ENCODE data around the gene DOCK2. TPM values are rescaled to one million over a fixed set of nuclear protein-coding genes. Genes with fewer than 3 reads are reported as not detected.
"Not testable (repeated sequence)": the region's sequence is repeated elsewhere in the genome, so short reads cannot be mapped to it uniquely, and the experiment has no call there.

DOCK2 gene
- total RNA-seq, 1 experiment from 2014 or later, result 2.2 TPM

DNA sequence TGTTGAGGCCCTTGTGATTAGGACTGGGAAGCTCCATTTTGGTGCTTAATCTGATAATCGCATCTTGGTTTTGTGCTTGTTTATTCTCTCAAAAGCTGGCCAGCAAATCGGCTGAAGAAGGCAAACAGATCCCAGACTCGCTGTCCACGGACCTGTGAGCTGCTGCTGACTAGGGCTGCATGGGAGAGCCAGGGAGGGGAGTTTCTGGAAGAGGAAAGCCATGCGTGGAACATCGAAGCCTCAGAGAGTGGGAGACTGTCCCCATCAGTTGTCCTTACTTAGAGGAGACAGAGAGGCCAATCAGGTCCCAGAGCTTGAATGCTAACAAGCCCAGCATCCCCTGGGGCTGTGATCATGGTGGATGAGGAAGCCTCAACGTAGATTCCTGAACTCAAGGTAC lies 445.6 kb downstream of the DOCK2 start:
- TF ChIP-seq EZH2 (IDR thresholded peaks at IDR 0.05; ENCODE audit: borderline replicate concordance, low read depth, low read length, poor library complexity, severe bottlenecking), result no peak
- TF ChIP-seq, protein P1, sequence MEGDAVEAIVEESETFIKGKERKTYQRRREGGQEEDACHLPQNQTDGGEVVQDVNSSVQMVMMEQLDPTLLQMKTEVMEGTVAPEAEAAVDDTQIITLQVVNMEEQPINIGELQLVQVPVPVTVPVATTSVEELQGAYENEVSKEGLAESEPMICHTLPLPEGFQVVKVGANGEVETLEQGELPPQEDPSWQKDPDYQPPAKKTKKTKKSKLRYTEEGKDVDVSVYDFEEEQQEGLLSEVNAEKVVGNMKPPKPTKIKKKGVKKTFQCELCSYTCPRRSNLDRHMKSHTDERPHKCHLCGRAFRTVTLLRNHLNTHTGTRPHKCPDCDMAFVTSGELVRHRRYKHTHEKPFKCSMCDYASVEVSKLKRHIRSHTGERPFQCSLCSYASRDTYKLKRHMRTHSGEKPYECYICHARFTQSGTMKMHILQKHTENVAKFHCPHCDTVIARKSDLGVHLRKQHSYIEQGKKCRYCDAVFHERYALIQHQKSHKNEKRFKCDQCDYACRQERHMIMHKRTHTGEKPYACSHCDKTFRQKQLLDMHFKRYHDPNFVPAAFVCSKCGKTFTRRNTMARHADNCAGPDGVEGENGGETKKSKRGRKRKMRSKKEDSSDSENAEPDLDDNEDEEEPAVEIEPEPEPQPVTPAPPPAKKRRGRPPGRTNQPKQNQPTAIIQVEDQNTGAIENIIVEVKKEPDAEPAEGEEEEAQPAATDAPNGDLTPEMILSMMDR (conservative IDR thresholded peaks at IDR 0.05; ENCODE audit: low read depth, low read length), result no peak
- BruUV-seq (replicated peaks), result no TSS peak
- intact Hi-C loops (cut with micrococcal nuclease; ENCODE audit: unreplicated experiment), result no loop called here
- POLR2A ChIA-PET (ENCODE audit: low non-redundant PET), result no interaction called here
- no peaks in the 10 kb centered on the region for H3K4me1 ChIP-seq (ENCODE audit: insufficient read depth, low read length, poor library complexity, severe bottlenecking)
- DNase-seq (ENCODE audit: low spot score), result no peak
- H3K4me3 ChIP-seq (ENCODE audit: low read depth, low read length, poor library complexity, severe bottlenecking), result no peak overlapping the region
- CTCF ChIA-PET, result no interaction called here
- no peaks in the 10 kb centered on the region for H3K36me3 ChIP-seq (ENCODE audit: insufficient read depth, low read length, poor library complexity, severe bottlenecking)
- no peaks in the 10 kb centered on the region for H3K9me3 ChIP-seq (ENCODE audit: low read depth, low read length, poor library complexity, severe bottlenecking)
- H3K27ac ChIP-seq (ENCODE audit: low read depth, low read length, poor library complexity, severe bottlenecking), result no peak overlapping the region
- no peaks in the 10 kb centered on the region for H3K27me3 ChIP-seq (replicated peaks; ENCODE audit: insufficient read depth, low read depth, low read length, poor library complexity)

DNA sequence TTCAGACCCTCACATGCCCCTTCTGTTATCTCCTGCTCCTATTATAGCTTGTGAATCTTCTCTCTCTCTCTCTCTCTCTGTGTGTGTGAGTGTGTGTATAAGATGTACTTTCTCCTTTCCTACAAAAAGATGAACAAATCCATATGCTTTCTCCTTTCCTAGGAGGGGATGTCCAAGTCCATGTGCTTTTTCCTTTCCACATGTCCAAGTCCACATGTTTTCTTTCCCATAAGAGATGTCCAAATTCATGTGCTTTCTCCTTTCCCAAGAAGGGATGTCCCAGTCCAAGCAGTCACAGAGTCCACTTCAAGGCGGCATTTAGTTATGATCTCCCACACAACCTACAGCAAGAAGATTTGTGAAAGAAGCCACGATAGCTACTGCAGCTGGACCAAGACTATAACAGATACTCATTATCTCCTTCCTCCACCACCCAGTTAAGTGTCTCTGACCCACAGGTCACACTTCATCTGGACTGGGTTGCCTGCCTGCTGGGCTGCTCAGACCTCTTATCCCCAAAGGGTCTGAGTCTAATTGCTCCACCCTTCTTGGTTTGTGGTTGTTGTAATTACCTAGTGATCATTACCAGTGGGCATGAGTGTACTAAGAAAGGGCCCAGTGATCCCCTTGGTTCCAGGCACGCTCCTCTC lies 450.2 kb downstream of the DOCK2 start:
- no peaks in the 10 kb centered on the region for H3K9me3 ChIP-seq (ENCODE audit: low read depth, low read length, poor library complexity, severe bottlenecking)
- no peak for DNase-seq (ENCODE audit: low spot score)
- ChIA-PET CTCF (no interaction called here), POLR2A (ENCODE audit: low non-redundant PET) (no interaction called here)
- no peak for TF ChIP-seq EZH2 (IDR thresholded peaks at IDR 0.05; ENCODE audit: borderline replicate concordance, low read depth, low read length, poor library complexity, severe bottlenecking)
- intact Hi-C loops (cut with micrococcal nuclease; ENCODE audit: unreplicated experiment), result no loop called here
- BruUV-seq (replicated peaks), result no TSS peak
- no peaks in the 10 kb centered on the region for H3K27me3 ChIP-seq (replicated peaks; ENCODE audit: insufficient read depth, low read depth, low read length, poor library complexity)
- no peaks in the 10 kb centered on the region for H3K36me3 ChIP-seq (ENCODE audit: insufficient read depth, low read length, poor library complexity, severe bottlenecking)
- H3K27ac ChIP-seq (ENCODE audit: low read depth, low read length, poor library complexity, severe bottlenecking), result no peak overlapping the region
- H3K4me3 ChIP-seq (ENCODE audit: low read depth, low read length, poor library complexity, severe bottlenecking), result no peak overlapping the region
- H3K4me1 ChIP-seq (ENCODE audit: insufficient read depth, low read length, poor library complexity, severe bottlenecking), result no peaks in the 10 kb centered on the region

DNA sequence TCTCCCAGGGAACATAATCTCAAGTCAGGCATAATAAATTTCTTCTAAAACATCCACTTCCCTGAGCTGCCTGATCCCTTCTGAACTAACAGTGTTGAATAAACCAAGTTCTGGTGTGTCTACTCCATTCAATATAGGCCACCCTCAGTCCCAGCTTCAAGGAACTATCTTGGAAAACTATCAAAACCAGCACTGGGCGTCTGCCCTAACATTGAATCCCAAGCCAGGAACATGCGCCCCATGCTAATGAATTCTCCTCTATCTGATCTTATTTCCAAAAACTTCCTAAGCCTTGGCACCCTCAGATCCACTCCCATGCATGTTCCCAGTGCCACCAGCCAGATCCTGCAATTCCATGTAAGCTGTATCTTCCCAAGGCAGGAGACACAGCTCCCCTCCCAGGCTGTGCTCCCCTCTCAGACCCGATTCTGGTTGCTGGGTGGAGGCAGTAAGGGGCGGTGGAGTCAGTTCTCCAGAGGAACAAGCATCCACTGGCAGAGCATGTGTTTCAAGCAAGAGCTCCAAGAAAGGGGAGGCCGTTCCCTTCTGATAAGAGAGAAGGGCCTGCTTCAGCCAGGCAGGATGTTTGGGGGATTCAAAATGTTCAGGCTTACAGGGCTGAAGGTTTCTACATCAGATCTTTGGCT lies 455.5 kb downstream of the DOCK2 start:
- H3K36me3 ChIP-seq (ENCODE audit: insufficient read depth, low read length, poor library complexity, severe bottlenecking), result no peaks in the 10 kb centered on the region
- no TSS peak for BruUV-seq (replicated peaks)
- no peaks in the 10 kb centered on the region for H3K27me3 ChIP-seq (replicated peaks; ENCODE audit: insufficient read depth, low read depth, low read length, poor library complexity)
- POLR2A ChIA-PET (ENCODE audit: low non-redundant PET), result no interaction called here
- no peak overlapping the region for H3K27ac ChIP-seq (ENCODE audit: low read depth, low read length, poor library complexity, severe bottlenecking)
- H3K4me3 ChIP-seq (ENCODE audit: low read depth, low read length, poor library complexity, severe bottlenecking), result no peak overlapping the region
- no peak for DNase-seq (ENCODE audit: low spot score)
- H3K4me1 ChIP-seq (ENCODE audit: insufficient read depth, low read length, poor library complexity, severe bottlenecking), result no peaks in the 10 kb centered on the region
- CTCF ChIA-PET, result no interaction called here
- H3K9me3 ChIP-seq (ENCODE audit: low read depth, low read length, poor library complexity, severe bottlenecking), result no peaks in the 10 kb centered on the region
- intact Hi-C loops (cut with micrococcal nuclease; ENCODE audit: unreplicated experiment), result no loop called here
- TF ChIP-seq, protein P1 (conservative IDR thresholded peaks at IDR 0.05; ENCODE audit: low read depth, low read length), result no peak
- TF ChIP-seq EZH2 (IDR thresholded peaks at IDR 0.05; ENCODE audit: borderline replicate concordance, low read depth, low read length, poor library complexity, severe bottlenecking), result no peak

DNA sequence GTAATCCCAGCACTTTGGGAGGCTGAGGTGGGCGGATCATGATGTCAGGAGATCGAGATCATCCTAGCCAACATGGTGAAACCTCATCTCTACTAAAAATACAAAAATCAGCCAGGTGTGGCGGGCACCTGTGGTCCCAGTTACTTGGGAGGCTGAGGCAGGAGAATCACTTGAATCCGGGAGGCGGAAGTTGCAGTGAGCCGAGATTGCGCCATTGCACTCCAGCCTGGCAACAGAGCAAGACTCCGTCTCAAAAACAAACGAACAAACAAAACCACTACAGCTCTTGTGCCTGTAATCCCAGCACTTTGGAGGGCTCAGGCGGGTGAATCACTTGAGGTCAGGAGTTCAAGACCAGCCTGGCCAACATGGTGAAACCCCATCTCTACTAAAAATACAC lies 457.3 kb downstream of the DOCK2 start:
- intact Hi-C loops (cut with micrococcal nuclease; ENCODE audit: unreplicated experiment); H3K4me3 ChIP-seq (ENCODE audit: low read depth, low read length, poor library complexity, severe bottlenecking); DNase-seq (ENCODE audit: low spot score); H3K9me3 ChIP-seq (ENCODE audit: low read depth, low read length, poor library complexity, severe bottlenecking); H3K27me3 ChIP-seq (replicated peaks; ENCODE audit: insufficient read depth, low read depth, low read length, poor library complexity); H3K27ac ChIP-seq (ENCODE audit: low read depth, low read length, poor library complexity, severe bottlenecking); BruUV-seq (replicated peaks); POLR2A ChIA-PET (ENCODE audit: low non-redundant PET); H3K4me1 ChIP-seq (ENCODE audit: insufficient read depth, low read length, poor library complexity, severe bottlenecking); H3K36me3 ChIP-seq (ENCODE audit: insufficient read depth, low read length, poor library complexity, severe bottlenecking): not testable (repeated sequence)
- CTCF ChIA-PET, result interaction anchor here (0.7 kb wide), 1 partner anchor 386 kb away, joined by 16 read pairs; no protein-coding TSS in a partner anchor

Measured in A673 (cell line).